ENCODE results near the gene UBALD1.

UBALD1 gene

DNA sequence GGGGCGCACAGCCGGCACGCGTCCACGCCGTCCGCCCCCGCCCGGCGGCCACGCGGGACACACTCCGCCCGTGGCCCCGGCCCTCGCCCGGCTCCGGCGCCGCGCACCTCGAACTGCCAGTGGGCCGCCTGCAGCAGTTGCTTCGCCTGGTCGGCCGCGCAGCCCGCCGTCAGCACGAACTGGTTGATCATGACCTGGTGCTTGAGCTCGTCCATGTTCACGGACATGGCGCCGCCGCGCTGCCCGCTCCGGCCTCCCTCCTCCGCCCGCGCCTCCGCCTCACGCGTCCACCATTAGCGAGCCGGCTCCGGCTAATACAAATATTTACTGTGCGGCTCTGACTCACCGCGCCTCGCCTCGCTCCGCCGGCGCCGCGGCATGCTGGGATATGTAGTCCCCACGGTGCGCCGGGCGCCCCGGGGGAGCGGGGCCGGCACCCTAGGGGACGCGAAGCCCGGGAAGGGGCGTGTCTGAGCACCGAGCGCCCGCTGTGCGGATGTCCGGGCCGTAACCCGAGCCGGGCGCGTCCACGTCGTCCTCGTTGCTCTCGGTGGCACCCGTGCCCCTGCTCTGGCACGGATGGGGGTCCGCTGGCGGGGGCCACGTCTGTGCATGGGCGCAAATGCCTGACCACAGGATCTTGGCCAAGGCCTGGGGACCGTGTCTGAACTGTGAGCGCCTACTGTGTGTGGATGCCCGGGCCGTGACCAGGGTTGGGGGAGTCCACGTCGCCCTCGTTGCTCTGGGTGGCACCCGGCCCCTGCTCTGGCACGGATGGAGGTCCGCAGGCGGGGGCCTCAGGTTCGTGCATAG, at the start of gene UBALD1:
Gene UBALD1 (minus strand): TSS at position 318 of the 813 bp plus-strand sequence. CDS start 91 bp downstream, at position 227.
- peak; percentile 20 for DNase-seq

DNA sequence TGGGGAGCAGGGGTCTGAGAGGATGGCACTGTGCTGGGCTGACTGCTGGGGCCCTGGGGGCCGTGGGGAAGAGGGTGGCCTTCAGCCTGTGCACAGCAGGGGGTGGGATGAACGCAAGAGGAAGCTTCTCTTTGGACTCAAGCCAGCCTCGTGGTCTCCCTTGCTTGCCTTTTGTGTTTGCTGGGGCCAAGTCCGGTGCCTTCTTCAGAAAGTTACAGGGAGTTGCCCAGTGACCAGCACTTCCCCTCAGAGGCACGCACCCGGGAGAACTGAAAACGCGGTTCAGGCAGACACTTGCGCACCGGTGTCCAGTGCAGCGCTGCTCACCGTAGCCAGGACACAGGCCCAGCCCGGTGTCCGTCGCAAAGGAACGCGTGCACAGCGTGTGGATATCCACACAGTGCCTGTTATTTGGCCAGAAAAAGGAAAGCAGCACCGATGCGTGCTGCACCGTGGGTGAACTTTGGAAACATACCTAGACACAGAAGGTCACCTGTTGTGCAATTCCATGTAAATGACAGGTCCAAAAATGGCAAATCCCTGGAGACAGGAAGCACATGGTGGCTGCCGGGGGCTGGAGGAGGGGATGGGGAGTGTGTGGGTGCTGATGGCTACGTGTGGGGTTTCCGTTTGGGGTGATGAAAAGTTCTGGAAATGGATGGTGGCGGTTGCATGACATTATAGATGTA, 49.2 kb upstream of the UBALD1 start:
- peak; percentile 64 for DNase-seq

DNA sequence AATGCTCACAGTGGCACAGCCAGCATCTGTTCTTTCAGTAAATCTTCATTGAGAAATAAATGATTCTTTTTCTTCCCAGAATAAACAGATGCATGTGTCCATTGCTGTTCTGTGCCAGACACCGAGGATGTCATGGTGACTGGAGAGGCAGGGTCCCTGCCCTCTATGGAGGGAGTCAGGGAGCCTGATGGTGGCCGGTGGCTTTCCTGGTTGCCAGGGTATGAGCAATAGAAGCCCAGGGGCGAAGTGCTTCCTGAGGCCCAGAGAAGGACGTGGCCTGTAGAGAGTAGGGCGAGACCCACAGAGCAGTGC, 48.7 kb upstream of the UBALD1 start:
- DNase-seq: no peak

DNA sequence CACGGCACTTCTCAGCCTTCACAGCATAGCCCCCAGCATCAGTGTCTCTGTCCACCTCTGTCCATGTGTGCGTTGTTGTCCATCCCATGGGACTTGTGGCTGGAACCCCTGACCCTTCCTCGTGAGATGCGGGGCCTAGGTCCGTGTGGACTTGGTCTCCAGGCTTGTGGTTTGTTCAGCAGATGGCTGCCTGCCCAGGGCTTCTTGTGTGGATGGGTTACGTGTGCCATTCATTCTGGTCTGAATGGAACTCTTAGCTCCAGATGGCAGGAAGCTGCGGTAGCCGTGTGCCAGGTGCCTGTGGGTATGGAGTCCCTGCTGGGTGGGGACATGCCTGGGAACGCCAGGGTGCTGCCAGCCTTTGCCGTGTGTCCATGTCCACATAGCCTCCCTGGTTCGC, 47.0 kb upstream of the UBALD1 start:
- no peak for DNase-seq

DNA sequence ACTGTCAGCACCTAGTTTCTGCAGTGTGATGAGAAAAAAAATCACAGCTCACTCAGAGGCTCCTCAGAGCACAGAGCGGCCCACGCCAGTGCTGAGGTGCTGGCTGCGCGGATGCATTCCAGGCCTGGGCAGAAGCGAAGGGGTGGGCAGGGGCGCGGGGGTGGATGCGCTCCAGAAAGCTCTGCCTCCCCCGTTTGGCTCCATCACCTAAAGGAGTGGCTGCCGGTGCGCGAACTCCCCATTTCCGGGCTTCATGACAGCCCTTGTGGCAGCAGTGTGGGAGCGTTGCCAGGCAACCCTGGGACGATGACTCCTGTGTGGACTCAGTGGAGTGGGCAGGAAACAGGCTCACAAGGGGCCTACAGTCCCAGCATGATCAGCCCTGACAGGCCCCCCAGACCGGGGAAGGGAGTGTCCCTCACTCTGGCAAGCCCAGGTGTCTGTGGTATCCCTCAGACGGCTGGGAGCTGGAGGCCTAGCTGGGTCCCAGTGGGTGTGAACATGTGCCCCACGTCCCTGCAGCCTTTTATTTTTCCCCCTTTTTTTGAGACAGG, 45.8 kb upstream of the UBALD1 start:
- DNase-seq: no peak

DNA sequence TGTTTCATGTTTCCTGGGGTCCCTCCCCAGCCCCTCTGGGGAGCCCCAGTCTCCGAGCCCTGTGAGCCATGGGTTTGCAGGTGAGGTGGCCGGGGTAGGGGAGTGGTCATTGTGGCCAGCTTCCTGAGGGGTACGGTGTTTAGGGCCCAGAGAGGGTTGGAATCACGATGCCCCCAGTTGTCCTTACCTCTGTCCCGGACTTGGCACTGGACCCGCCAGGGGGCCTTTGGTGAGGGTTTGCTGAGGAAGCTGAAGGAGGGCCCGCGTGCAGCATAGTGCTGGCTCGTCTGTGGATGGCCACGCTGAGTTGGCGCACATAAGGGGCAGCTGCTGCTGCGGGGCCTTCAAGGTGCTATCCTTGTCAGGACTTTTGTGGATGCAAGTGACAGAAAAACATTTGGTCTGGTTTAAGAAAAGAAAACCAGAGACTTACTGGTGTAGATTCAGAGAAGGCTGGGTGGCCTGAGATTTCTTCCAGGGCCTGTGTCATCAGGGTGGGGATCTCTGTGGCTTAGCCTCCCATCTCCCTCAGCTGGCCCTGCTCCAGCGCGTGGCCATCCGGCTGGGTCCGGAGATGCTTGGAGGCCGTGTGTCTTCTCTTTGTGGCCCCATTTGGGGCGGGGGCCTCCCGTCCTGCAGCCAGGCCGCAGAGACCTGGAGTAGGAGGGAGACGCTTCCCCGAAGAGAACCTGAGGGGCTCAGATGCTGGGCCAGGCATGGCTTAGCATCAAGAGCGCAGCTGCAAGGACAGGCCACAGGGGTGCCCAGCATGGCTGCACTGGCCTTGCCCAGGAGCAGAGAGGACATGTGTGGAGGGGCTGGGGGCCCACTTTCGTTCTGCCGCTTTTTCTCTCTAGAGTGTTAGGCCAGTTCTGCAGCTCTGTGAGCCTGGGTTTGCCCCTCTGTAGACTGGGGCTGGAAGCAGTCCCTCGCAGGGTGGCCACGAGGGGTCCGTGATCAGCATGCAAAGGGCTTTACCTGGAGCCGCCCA, 45.0 kb upstream of the UBALD1 start:
- no peak for DNase-seq

DNA sequence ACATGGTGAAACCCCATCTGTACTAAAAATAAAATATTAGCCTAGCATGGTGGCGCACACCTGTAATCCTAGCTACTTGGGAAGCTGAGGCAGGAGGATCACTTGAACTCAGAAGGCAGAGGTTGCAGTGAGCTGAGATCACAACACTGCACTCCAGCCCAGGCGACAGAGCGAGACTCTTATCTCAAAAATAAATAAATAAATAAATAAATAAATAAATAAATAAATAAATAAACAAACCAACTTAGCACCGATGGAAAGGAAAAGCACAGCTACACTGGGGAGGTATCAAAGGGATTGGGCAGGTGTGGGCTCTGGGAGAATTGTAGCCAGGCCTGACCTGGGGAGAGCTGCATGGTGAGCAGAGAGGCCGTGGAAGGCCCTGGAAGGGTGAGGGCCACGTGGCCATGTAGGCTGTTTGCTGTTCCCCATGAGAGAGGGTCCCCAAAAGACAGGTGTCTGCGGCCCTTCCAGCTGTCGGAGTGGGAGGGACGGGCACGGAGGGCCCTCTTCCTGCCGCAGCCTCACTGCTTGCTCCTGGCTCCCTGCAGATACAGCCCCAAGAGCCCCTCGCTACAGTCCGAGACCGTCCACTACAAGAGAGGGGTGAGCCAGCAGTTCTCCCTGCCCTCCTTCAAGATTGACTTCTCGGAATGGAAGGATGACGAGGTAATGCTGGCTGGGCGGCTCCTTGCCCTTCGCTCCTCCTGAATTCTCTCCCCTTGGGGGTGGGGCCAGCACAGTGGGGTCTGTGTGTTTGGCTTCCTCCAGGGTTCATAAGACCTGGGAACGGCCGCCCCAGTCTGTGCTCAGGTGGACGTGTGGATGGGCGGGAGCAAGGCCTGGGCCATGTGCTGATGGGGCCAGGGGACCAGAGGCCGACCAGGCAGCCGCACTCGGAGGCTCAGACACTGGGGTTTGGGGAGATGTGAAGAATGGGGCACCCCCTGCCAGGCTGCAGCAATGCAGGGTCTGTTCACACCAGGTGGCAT, 42.3 kb upstream of the UBALD1 start:
- DNase-seq: no peak

DNA sequence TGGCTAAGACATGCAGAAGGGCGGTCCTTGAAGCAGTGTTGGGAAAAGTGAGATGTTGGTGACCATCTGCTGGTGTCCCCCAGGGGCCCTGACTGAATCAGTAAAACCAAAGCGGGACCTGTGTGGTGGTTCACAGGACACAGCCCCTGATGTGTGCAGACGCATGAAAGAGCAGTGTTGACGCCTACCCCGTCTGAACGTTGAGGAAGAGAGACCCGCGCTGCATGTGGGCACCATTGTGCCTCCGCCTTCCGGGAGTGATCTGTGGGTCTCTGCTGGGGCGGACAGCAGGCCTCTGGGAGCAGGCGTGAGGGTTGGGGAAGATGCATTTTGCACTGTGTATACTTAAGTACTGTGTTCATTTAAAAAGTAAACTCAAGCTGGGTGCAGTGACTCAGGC, 41.5 kb upstream of the UBALD1 start:
- no peak for DNase-seq

DNA sequence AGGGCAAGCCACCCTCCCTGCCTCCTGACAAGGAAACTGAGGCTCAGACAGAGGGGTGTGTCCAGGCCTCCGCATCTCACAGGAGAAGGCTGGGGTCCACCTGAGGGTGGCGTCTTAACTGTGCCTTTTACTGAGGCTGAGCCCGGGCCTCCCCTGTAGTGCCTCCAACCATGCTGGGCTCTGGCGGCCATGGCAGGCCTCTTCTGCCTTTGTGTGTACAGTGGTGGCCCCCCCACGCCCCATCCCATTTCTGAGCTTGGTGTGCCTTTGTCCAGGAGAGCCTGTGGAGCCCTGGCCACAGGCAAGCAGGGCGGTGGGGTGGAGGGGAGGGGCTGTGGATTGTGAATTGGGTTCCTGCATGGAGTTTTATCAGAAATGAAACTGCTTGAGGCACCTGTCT, 41.1 kb upstream of the UBALD1 start:
- DNase-seq: no peak

DNA sequence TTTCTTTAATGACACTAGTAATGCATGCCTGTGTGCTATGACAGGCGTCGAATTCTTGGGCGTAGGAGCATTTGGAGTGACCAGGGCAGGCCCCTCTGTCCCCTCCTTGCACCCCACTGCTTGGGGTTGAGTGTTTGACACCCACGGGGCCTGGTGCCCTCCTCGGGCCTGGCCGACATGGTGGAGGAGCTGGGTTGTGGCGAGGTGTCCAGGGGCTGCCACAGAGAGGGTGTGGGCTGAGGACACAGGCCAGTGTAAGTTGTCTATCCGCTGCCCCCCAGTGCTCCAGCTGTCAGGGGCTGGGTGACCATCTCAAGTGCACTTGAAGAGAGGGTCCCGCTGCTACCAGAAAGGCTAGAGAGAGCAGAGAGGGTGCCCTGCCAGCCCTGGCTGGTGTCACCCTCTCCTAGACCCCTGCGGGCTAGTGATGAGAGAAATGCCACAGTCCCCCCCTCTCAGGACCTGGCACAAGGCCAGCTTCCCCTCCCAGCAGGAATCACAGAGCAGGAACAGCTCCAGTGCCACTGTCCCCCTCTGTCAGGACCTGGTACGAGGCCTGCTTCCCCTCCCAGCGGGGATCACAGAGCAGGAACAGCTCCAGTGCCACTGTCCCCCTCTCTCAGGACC, 40.4 kb upstream of the UBALD1 start:
- DNase-seq: no peak

DNA sequence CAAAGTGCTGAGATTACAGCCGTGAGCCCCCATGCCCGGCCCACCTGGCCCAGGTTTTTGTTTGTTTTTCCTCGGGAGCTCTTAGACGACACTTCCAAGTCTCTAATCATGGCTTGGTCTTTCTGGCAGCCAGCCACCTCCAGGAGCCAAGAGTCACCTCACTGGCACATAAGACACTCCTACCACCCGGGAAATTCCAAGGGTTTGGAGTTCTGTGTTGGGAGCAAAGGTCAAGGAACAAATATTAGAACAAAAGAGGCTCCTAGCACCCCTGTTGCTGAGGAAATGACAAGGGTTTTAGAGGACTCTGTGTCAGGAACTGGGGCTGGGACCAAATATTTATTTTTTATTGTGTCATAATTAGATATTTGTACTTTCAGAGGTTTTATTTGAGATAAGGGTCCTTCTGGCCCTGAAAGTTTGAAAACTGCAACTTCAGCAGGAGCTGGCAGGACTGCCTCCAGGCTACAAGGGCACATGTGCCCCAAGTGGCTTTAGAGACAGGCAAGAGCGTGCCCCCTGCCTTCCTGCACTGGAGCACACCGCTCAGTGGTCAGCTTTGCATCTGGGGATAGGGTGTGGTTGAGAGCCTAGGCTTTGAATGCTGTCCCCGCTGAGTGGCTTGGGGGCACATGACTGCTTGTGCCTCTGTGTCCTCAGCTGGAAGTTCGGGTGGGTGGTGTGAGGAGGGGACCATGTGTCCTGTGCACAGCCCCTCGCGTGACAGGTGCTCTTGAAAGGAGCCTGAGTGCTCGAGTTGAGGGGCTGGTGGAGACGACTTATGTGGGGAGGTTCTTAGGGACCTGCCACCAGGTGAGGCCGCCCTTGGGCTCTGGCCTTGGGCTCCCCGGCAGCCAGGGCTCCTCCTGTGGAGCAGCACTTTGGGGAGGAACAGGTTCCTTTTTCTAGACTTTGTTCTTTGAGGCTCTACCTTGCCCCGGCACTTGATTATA, 39.6 kb upstream of the UBALD1 start:
- no peak for DNase-seq

DNA sequence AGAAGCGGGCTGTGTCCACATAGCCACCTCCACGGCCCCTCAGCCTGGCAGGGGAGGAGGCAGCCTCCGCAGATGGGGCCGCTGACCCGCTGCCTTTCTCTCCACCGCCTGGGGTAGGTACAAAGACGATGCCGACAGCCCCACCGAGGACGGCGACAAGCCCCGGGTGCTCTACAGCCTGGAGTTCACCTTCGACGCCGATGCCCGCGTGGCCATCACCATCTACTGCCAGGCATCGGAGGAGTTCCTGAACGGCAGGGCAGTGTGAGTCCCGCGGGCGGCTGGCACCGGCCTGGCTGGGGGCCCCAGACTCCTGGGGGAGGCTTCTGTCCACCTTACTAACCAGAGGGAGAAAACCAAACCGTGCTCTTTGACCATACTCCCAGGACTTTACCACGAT, 37.9 kb upstream of the UBALD1 start:
- DNase-seq: no peak

DNA sequence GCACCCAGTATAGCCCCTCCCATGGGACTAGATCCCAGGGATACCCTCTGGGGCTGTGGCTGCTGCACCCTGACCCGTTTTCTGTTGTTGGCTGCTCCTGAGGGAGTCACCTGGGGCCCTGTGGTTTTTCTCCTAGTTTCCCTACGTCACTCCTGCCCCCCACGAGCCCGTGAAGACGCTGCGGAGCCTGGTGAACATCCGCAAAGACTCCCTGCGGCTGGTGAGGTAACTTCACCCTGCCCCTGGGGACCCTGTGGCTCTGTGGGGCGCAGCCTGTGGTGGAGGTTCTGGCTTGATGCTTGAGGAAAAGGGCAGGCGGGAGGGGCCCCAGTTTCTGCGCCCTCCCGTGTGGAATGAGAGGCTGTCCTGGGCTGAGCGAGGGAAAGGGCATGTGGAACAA, 37.1 kb upstream of the UBALD1 start:
- no peak for DNase-seq

DNA sequence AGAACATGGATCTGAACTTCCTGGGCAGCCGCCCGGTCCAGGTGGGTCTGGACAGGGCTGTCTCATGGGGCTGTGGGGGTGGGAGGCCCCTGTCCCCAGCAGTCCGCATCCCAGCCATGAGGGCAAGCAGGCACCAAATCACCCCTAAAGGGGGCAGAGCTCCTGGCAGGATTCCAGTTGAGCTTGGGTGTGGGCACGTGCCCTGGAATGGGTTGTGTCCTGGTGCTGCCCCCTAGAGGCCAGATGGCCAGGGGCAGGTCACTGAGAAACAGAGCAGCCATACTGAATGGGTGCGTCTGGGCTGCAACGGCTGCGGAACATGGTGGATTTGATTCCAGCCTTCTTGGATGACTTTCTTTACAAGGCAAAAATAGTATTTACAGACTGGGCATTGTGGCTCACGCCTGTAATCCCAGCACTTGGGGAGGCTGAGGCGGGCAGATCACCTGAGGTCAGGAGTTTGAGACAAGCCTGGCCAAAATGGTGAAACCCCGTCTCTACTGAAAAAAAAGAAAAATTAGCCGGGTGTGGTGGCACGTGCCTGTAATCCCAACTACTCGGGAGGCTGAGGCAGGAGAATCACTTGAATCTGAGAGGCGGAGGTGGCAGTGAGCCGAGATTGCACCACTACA, 35.9 kb upstream of the UBALD1 start:
- DNase-seq: peak; percentile 59

DNA sequence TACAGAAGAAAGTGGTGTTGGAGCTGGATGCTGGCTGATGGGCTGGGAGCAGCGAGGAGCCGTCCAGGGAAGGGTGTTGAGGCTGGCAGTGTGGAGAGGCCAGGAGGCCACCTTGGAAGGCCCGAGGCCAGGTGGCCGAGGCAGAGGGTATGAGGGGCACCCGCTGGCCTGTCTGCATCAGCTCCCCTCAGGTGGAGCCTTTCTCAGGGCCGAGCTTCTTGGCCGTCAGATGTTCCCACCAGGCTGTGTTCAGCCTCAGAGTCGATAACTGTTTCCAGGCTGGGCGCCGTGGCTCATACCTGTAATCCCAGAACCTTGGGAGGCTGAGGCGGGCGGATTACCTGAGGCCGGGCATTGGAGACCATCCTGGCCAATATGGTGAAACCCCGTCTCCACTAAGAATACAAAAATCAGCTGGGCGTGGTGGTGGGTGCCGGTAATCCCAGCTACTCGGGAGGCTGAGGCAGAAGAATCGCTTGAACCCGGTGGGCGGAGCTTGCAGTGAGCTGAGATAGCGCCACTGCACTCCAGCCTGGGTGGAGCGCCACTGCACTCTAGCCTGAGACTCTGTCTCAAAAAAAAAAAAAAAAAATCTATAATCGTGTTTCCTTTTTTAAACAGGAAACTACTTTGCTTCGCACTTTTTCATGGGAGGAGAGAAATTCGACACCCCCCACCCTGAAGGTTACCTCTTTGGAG, 35.2 kb upstream of the UBALD1 start:
- no peak for DNase-seq

DNA sequence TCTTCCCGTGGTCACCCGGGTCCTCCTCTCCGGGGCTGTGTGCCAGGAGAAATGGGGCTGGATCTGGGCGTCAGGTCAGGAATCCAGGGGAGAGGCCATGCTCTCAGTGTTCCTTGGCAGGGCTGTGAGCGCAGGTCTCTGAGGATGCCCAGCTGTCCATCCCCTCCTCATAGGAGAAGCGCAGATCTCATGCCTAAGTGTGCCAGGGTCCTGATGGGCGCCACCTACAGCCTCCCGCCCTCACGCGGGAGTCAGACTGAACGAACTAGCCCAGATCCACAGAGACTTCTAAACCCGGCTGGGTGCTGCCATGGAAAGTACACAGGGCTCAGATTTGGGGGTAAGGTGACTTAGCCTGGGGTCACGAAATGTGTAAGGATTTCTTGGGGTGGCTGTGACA, 34.2 kb upstream of the UBALD1 start:
- DNase-seq: no peak

DNA sequence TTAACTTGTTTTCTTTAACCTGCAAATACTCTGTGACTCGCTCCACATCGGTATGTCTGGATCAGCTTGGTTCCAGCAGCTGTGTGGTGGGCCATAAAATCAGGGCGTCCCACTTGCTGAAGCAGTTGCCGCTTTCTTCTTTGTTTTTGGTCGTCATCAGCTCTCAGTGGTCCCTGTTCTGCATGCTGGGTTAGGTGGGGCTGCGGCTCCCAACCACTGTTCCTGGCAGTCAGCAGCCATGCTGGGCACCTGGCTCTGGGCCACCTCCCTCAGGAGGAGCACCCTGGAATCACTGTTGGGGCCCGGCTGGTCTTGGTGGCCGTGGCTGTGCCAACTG, 32.9 kb upstream of the UBALD1 start:
- DNase-seq: no peak

DNA sequence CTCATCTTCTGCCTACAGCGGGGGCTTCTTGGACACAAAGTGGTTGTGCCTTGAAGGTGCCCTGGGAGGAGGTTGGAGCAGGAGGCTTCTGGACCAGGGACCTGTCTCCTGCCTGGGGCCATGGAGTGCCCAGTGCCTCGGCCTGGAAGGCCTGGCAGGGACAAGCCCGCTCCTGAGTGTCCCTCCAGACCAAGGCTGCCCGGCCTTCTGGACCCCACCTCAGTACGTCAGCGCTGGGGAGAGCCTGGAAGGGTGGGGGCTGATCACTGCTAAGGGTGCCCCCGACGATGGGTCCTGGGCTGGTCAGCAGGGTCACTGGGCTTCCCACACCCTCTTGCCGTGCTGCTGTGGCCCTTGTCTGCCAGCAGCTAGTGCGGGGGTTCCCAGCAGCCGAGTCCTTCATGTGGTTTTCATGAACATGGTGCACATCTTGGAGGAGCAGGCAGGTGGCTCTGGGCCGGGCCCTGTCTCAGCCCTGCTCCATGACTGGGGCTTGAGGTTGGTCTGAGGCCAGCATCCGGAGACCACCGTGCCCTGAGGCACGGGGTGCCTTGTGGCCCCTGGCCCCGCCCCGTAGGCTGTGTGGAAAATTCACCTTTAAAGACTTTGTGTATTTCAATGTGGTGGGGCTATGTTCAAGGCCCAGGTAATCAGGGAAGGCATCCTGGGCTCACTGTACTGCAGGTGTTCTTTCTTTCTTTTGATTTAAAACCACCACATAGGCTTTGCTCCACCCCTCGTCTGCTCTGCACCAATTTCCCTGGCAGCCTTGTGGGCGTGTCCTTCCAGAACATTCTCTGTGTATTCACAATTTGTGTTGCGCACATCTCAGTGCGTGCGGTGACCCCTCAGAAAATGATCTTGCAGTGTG, 32.3 kb upstream of the UBALD1 start:
- DNase-seq: no peak
